GM12878 (cell line): ENCODE data around the gene ARL5A. TPM values are rescaled to one million over a fixed set of nuclear protein-coding genes. Genes with fewer than 3 reads are reported as not detected.

Source experiments
- ATF7 ChIP-seq: fragments of 450-650 bp; IDR thresholded peaks from 2 replicates; pipeline ENCODE4 v1.6.1; 2016; ENCODE audit warnings: low read depth, mild to moderate bottlenecking
- E2F8 ChIP-seq: fragments of 450-650 bp; IDR thresholded peaks from 2 replicates; pipeline ENCODE4 v1.6.1; 2018; ENCODE audit warnings: mild to moderate bottlenecking, low read depth, moderate library complexity; ENCODE audit not compliant: partially characterized antibody
- EGR1 ChIP-seq, 2 experiments: IDR thresholded peaks; 1 replicate in 1 of 2; 2 replicates in 1 of 2; pipeline ENCODE4 v1.6.1; 2011 to 2012; ENCODE audit warnings: low read depth in 2 of 2, low read length in 2 of 2, borderline replicate concordance in 1 of 2, mild to moderate bottlenecking in 1 of 2, moderate library complexity in 1 of 2
- ETV6 ChIP-seq, 2 experiments: fragments of 450-650 bp in 1 of 2; IDR thresholded peaks in 1 of 2; conservative IDR thresholded peaks in 1 of 2; 2 replicates each; pipeline ENCODE4 v1.6.1; 2014; ENCODE audit warnings: antibody characterized with exemption in 1 of 2, borderline replicate concordance in 1 of 2, low read depth in 1 of 2, mild to moderate bottlenecking in 1 of 2, moderate library complexity in 1 of 2
- IRF4 ChIP-seq: IDR thresholded peaks from 2 replicates; pipeline ENCODE4 v1.6.1; 2011; ENCODE audit warnings: low read depth, low read length
- JUNB ChIP-seq: IDR thresholded peaks from 2 replicates; pipeline ENCODE4 v1.6.1; 2016; ENCODE audit warnings: antibody characterized with exemption, mild to moderate bottlenecking
- LARP7 ChIP-seq: fragments of 450-650 bp; IDR thresholded peaks from 2 replicates; pipeline ENCODE4 v1.6.1; 2017; ENCODE audit warnings: mild to moderate bottlenecking
- NFYA ChIP-seq: IDR thresholded peaks from 2 replicates; pipeline ENCODE4 v1.6.1; 2011; ENCODE audit warnings: low read depth, mild to moderate bottlenecking, low read length, improper control_type of control experiment, borderline replicate concordance
- NR2C1 ChIP-seq: fragments of 450-650 bp; IDR thresholded peaks from 2 replicates; pipeline ENCODE4 v1.6.1; 2017; ENCODE audit warnings: antibody characterized with exemption, mild to moderate bottlenecking, moderate library complexity
- PAX8 ChIP-seq: fragments of 450-650 bp; IDR thresholded peaks from 2 replicates; pipeline ENCODE4 v1.6.1; 2017; ENCODE audit warnings: mild to moderate bottlenecking, moderate library complexity
- POLR2A ChIP-seq: IDR thresholded peaks from 2 replicates; pipeline ENCODE4 v1.6.1; 2011; ENCODE audit warnings: low read depth, mild to moderate bottlenecking, low read length
- POU2F2 ChIP-seq: IDR thresholded peaks from 3 replicates; pipeline ENCODE4 v1.6.1; 2011; ENCODE audit warnings: low read depth, mild to moderate bottlenecking, low read length, borderline replicate concordance
- SUZ12 ChIP-seq: fragments of 200-600 bp; sonication (generic); IDR thresholded peaks from one replicate; pipeline ENCODE4 v1.6.1; 2018; ENCODE audit warnings: antibody characterized with exemption, mild to moderate bottlenecking; ENCODE audit not compliant: unreplicated experiment
- USF1 ChIP-seq: IDR thresholded peaks from 2 replicates; pipeline ENCODE4 v1.6.1; 2011; ENCODE audit warnings: borderline replicate concordance, low read depth, mild to moderate bottlenecking, moderate library complexity, mixed read lengths, low read length; ENCODE audit not compliant: insufficient read depth; ENCODE audit errors: extremely low read length
- ZNF207 ChIP-seq: fragments of 450-650 bp; IDR thresholded peaks from 2 replicates; pipeline ENCODE4 v1.6.1; 2014; ENCODE audit warnings: antibody characterized with exemption, mild to moderate bottlenecking, borderline replicate concordance
- ZNF217 ChIP-seq: fragments of 450-650 bp; IDR thresholded peaks from 2 replicates; pipeline ENCODE4 v1.6.1; 2017; ENCODE audit warnings: antibody characterized with exemption, mild to moderate bottlenecking
- polyA plus RNA-seq, 11 experiments: library from polyadenylated mRNA; depleted of rRNA in 4 of 11; unstranded in 6 of 11; stranded (reverse) in 5 of 11; fragments of >200 nt; fragmentation: Nextera tagmentation in 4 of 11; fragmentation: Illumina TruSeq in 1 of 11; extraction: Ambion mirVana in 4 of 11; extraction: Trizol in 1 of 11; gene quantifications; 1 replicate in 1 of 11; 2 replicates in 10 of 11; pipeline versions ENCODE4 v1.2.1 to v1.2.3, GENCODE V29; 2011 to 2016; ENCODE audit warnings: inconsistent platforms in 2 of 11, missing spikeins in 2 of 11, low read depth in 1 of 11
- total RNA-seq, 4 experiments: library from RNA; depleted of rRNA in 3 of 4; stranded (reverse); fragments of >200 nt in 3 of 4; fragmentation: Illumina TruSeq in 1 of 4; extraction: Trizol in 1 of 4; gene quantifications; 2 replicates each; pipeline versions ENCODE4 v1.2.1 to v1.2.3, GENCODE V29; 2013 to 2021
- TF ChIP-seq, protein P1 (sequence below): fragments of 450-650 bp; IDR thresholded peaks from 2 replicates; pipeline ENCODE4 v1.6.1; 2018; ENCODE audit warnings: borderline replicate concordance, mild to moderate bottlenecking; ENCODE audit not compliant: partially characterized antibody
- TF ChIP-seq, protein P2 (sequence below): fragments of 450-650 bp; IDR thresholded peaks from 2 replicates; pipeline ENCODE4 v1.6.1; 2017; ENCODE audit warnings: mild to moderate bottlenecking, moderate library complexity
- TF ChIP-seq, protein P3 (sequence below): IDR thresholded peaks from 2 replicates; pipeline ENCODE4 v1.6.1; 2012; ENCODE audit warnings: low read depth, low read length, improper control_type of control experiment

Gene ARL5A
- total and polyA plus RNA-seq, 10 of the 15 experiments (the other 5 are each of a cell fraction or from before 2014, with no cell fraction given): 9.4 to 52.9 (median 32.0) TPM

DNA sequence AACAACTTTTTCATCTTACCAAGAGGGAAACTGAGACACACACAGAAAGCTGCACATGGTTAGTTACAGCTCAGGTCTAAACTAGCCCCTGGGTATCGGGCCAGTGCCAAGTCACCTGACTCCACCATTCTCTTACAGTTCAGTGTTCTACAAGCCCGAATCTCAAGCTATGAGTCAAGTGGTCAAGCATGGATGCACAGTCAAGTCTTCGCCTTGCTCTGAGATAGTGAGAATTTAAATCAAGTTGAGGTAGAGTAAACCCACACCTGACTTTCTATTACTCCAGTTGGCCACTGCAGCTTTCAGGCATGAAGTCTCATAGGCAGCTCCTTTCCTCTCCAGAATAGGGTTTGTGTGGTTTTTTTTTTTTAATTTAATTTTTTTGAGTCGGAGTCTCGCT lies 34.5 kb upstream of the ARL5A start (continued):
- TF ChIP-seq, protein P1, sequence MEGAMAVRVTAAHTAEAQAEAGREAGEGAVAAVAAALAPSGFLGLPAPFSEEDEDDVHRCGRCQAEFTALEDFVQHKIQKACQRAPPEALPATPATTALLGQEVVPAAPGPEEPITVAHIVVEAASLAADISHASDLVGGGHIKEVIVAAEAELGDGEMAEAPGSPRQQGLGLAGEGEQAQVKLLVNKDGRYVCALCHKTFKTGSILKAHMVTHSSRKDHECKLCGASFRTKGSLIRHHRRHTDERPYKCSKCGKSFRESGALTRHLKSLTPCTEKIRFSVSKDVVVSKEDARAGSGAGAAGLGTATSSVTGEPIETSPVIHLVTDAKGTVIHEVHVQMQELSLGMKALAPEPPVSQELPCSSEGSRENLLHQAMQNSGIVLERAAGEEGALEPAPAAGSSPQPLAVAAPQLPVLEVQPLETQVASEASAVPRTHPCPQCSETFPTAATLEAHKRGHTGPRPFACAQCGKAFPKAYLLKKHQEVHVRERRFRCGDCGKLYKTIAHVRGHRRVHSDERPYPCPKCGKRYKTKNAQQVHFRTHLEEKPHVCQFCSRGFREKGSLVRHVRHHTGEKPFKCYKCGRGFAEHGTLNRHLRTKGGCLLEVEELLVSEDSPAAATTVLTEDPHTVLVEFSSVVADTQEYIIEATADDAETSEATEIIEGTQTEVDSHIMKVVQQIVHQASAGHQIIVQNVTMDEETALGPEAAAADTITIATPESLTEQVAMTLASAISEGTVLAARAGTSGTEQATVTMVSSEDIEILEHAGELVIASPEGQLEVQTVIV: no peak
- TF ChIP-seq PAX8 (no peak), ZNF207 (no peak), ZNF217 (no peak), POU2F2 (peak; percentile 73; the same call in 1 of the 3 replicates), JUNB (peak; percentile 56; the same call in 1 of the 2 replicates), SUZ12 (no peak), NFYA (no peak), ATF7 (no peak), IRF4 (0 out of 2 replicates have a peak, but pooled peaks have one; percentile 38), USF1 (peak; percentile 57), E2F8 (no peak), NR2C1 (no peak), ETV6 (conservative IDR thresholded peaks at IDR 0.05 in 1 of 2, IDR thresholded peaks at IDR 0.05 in 1 of 2; ENCODE audit: borderline replicate concordance in 1 of 2, low read depth in 1 of 2) (peak in 1 of 2 experiments; percentile 60; a peak in 2 of 4 replicates), LARP7 (no peak), POLR2A (no peak), EGR1 (IDR thresholded peaks at IDR 0.05; ENCODE audit: borderline replicate concordance in 1 of 2, low read depth in 2 of 2, low read length in 2 of 2) (no peak)
- TF ChIP-seq, protein P2, sequence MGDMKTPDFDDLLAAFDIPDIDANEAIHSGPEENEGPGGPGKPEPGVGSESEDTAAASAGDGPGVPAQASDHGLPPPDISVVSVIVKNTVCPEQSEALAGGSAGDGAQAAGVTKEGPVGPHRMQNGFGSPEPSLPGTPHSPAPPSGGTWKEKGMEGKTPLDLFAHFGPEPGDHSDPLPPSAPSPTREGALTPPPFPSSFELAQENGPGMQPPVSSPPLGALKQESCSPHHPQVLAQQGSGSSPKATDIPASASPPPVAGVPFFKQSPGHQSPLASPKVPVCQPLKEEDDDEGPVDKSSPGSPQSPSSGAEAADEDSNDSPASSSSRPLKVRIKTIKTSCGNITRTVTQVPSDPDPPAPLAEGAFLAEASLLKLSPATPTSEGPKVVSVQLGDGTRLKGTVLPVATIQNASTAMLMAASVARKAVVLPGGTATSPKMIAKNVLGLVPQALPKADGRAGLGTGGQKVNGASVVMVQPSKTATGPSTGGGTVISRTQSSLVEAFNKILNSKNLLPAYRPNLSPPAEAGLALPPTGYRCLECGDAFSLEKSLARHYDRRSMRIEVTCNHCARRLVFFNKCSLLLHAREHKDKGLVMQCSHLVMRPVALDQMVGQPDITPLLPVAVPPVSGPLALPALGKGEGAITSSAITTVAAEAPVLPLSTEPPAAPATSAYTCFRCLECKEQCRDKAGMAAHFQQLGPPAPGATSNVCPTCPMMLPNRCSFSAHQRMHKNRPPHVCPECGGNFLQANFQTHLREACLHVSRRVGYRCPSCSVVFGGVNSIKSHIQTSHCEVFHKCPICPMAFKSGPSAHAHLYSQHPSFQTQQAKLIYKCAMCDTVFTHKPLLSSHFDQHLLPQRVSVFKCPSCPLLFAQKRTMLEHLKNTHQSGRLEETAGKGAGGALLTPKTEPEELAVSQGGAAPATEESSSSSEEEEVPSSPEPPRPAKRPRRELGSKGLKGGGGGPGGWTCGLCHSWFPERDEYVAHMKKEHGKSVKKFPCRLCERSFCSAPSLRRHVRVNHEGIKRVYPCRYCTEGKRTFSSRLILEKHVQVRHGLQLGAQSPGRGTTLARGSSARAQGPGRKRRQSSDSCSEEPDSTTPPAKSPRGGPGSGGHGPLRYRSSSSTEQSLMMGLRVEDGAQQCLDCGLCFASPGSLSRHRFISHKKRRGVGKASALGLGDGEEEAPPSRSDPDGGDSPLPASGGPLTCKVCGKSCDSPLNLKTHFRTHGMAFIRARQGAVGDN: no peak
- TF ChIP-seq, protein P3, sequence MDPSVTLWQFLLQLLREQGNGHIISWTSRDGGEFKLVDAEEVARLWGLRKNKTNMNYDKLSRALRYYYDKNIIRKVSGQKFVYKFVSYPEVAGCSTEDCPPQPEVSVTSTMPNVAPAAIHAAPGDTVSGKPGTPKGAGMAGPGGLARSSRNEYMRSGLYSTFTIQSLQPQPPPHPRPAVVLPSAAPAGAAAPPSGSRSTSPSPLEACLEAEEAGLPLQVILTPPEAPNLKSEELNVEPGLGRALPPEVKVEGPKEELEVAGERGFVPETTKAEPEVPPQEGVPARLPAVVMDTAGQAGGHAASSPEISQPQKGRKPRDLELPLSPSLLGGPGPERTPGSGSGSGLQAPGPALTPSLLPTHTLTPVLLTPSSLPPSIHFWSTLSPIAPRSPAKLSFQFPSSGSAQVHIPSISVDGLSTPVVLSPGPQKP: no peak
